Measurements from ENCODE around the gene WWC2. TPM values are rescaled to one million over a fixed set of nuclear protein-coding genes. Genes with fewer than 3 reads are reported as not detected.

WWC2 gene
- total RNA-seq, 1 experiment from 2014 or later: 39.1 TPM

DNA sequence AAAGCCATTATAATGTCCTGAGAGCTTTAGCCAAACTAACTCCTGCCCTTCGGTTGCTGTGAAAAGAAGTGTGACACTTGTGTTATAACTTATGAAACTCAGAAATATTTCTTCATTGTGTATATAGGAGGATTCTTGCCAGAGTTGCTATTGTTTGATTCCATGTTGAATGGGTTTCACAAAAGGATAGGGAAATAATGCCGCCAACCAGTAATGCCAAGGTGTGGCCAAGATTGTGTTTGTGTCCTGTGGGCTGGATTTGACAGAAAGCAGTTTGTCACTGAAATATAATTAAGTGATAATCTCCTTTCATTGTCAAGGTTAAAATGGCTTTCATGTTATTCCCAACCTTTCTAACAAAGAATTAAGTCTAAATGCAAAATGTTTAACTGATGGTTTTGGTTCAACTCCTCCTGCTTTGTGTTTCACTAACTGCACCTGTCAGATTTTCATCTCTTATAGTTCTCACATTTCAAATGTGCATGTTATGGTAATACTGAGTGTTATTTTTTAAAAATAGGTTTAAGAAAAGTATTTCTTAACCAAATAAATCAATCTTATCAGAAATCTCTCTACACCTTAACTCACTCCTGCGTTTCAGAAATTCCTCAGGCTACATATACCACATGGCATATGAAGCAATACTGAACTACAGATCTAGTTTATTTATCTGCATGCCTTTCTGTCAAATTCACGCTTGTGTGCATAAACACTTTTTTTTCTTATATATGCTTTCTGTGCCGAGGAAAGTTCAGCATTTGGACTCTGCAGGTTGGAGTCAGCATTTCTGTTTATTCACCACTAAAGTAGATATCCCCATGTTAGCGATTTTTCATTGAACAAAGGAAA, 221.4 kb downstream of the WWC2 start, which contains the start of gene CLDN22:
TSS of gene CLDN22 (minus strand) at position 66 of the 849 bp plus-strand sequence. CDS start at position 8, 58 bp downstream.
- ATAC-seq (no peak), DNase-seq (ENCODE audit: low read depth, low spot score) (no peak)
- Histone ChIP-seq H4K20me1 (ENCODE audit: insufficient read depth) (no peaks in the 10 kb centered on the region), H3K4me2 (ENCODE audit: low read length) (no peak within 1 kb of the TSS), H3K4me3 (replicated peaks in 1 of 2; ENCODE audit: low read depth in 1 of 2, low read length in 2 of 2) (no peak within 1 kb of the TSS), H3K79me2 (ENCODE audit: insufficient read depth, low read length) (no peaks in the 10 kb centered on the region), H3K27ac (ENCODE audit: low read depth, low read length) (no peak within 1 kb of the TSS), H2AFZ (ENCODE audit: low read depth, low read length, poor library complexity, severe bottlenecking) (no peak within 1 kb of the TSS), H3K9ac (ENCODE audit: low read length) (no peak within 1 kb of the TSS), H3K9me3 (ENCODE audit: control insufficient read depth in 1 of 2, insufficient read depth in 1 of 2, low read depth in 1 of 2, low read length in 2 of 2) (no peaks in the 10 kb centered on the region), H3K4me1 (ENCODE audit: control insufficient read depth in 1 of 2, insufficient read depth in 2 of 2, low read length in 2 of 2) (no peaks in the 10 kb centered on the region), H3K36me3 (ENCODE audit: control insufficient read depth in 1 of 2, insufficient read depth in 2 of 2, low read length in 2 of 2) (0 out of 4 replicates have a peak, but pooled peaks cover 0 to 3% of the 10 kb centered on the region in 2 experiments), H3K9me2 (ENCODE audit: insufficient read depth) (no peaks in the 10 kb centered on the region), H3K27me3 (ENCODE audit: insufficient read depth, low read length) (no peaks in the 10 kb centered on the region)
- ChIA-PET CTCF (no interaction called here), RAD21 (ENCODE audit: low non-redundant PET in 1 of 2, low total read pairs in 2 of 2, uncharacterized antibody in 2 of 2, unreplicated experiment in 2 of 2) (no interaction called here), POLR2A (no interaction called here)
- TF ChIP-seq, protein P1, sequence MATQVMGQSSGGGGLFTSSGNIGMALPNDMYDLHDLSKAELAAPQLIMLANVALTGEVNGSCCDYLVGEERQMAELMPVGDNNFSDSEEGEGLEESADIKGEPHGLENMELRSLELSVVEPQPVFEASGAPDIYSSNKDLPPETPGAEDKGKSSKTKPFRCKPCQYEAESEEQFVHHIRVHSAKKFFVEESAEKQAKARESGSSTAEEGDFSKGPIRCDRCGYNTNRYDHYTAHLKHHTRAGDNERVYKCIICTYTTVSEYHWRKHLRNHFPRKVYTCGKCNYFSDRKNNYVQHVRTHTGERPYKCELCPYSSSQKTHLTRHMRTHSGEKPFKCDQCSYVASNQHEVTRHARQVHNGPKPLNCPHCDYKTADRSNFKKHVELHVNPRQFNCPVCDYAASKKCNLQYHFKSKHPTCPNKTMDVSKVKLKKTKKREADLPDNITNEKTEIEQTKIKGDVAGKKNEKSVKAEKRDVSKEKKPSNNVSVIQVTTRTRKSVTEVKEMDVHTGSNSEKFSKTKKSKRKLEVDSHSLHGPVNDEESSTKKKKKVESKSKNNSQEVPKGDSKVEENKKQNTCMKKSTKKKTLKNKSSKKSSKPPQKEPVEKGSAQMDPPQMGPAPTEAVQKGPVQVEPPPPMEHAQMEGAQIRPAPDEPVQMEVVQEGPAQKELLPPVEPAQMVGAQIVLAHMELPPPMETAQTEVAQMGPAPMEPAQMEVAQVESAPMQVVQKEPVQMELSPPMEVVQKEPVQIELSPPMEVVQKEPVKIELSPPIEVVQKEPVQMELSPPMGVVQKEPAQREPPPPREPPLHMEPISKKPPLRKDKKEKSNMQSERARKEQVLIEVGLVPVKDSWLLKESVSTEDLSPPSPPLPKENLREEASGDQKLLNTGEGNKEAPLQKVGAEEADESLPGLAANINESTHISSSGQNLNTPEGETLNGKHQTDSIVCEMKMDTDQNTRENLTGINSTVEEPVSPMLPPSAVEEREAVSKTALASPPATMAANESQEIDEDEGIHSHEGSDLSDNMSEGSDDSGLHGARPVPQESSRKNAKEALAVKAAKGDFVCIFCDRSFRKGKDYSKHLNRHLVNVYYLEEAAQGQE (IDR thresholded peaks at IDR 0.05; ENCODE audit: low read depth): no peak
- TF ChIP-seq EZH2 (IDR thresholded peaks at IDR 0.05): no peak
- BruUV-seq (replicated peaks): no TSS peak
- intact Hi-C loops (cut with micrococcal nuclease): no loop called here

GRCh38 chr4:183321079-183321478, 222.0 kb downstream of the WWC2 start:
- POLR2A ChIA-PET: no interaction called here
- peaks cover 0 to 1% of the 10 kb centered on the region in 2 experiments; a peak in 1 of 4 replicates for H3K4me1 ChIP-seq (ENCODE audit: control insufficient read depth in 1 of 2, insufficient read depth in 2 of 2, low read length in 2 of 2)
- H3K27ac ChIP-seq (ENCODE audit: low read depth, low read length): no peak overlapping the region
- ATAC-seq (no peak), DNase-seq (ENCODE audit: low read depth, low spot score) (no peak)
- no peak overlapping the region for H2AFZ ChIP-seq (ENCODE audit: low read depth, low read length, poor library complexity, severe bottlenecking)
- H3K27me3 ChIP-seq (ENCODE audit: insufficient read depth, low read length): no peaks in the 10 kb centered on the region
- intact Hi-C loops (cut with micrococcal nuclease): no loop called here
- no peaks in the 10 kb centered on the region for H3K79me2 ChIP-seq (ENCODE audit: insufficient read depth, low read length)
- no TSS peak for BruUV-seq (replicated peaks)
- H3K9me2 ChIP-seq (ENCODE audit: insufficient read depth): no peaks in the 10 kb centered on the region
- CTCF ChIA-PET: no interaction called here
- no peak overlapping the region for H3K4me3 ChIP-seq (replicated peaks in 1 of 2; ENCODE audit: low read depth in 1 of 2, low read length in 2 of 2)
- RAD21 ChIA-PET (ENCODE audit: low non-redundant PET in 1 of 2, low total read pairs in 2 of 2, uncharacterized antibody in 2 of 2, unreplicated experiment in 2 of 2): no interaction called here
- 0 out of 4 replicates have a peak, but pooled peaks cover 0 to 3% of the 10 kb centered on the region in 2 experiments for H3K36me3 ChIP-seq (ENCODE audit: control insufficient read depth in 1 of 2, insufficient read depth in 2 of 2, low read length in 2 of 2)
- no peak overlapping the region for H3K4me2 ChIP-seq (ENCODE audit: low read length)
- no peaks in the 10 kb centered on the region for H4K20me1 ChIP-seq (ENCODE audit: insufficient read depth)
- no peak overlapping the region for H3K9ac ChIP-seq (ENCODE audit: low read length)
- 0 out of 4 replicates have a peak, but pooled peaks cover 0 to 1% of the 10 kb centered on the region in 2 experiments for H3K9me3 ChIP-seq (ENCODE audit: control insufficient read depth in 1 of 2, insufficient read depth in 1 of 2, low read depth in 1 of 2, low read length in 2 of 2)
- TF ChIP-seq, protein P1 (IDR thresholded peaks at IDR 0.05; ENCODE audit: low read depth): no peak
- no peak for TF ChIP-seq JUND (IDR thresholded peaks at IDR 0.05)
- TF ChIP-seq, protein P2, sequence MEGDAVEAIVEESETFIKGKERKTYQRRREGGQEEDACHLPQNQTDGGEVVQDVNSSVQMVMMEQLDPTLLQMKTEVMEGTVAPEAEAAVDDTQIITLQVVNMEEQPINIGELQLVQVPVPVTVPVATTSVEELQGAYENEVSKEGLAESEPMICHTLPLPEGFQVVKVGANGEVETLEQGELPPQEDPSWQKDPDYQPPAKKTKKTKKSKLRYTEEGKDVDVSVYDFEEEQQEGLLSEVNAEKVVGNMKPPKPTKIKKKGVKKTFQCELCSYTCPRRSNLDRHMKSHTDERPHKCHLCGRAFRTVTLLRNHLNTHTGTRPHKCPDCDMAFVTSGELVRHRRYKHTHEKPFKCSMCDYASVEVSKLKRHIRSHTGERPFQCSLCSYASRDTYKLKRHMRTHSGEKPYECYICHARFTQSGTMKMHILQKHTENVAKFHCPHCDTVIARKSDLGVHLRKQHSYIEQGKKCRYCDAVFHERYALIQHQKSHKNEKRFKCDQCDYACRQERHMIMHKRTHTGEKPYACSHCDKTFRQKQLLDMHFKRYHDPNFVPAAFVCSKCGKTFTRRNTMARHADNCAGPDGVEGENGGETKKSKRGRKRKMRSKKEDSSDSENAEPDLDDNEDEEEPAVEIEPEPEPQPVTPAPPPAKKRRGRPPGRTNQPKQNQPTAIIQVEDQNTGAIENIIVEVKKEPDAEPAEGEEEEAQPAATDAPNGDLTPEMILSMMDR (IDR thresholded peaks at IDR 0.05 in 2 of 3, conservative IDR thresholded peaks at IDR 0.05 in 1 of 3; ENCODE audit: borderline replicate concordance in 1 of 3, insufficient read depth in 1 of 3, low read depth in 2 of 3, low read length in 2 of 3): no peak
- no peak for TF ChIP-seq TCF7L2 (IDR thresholded peaks at IDR 0.05; ENCODE audit: borderline replicate concordance, extremely low read depth, insufficient read depth, insufficient read length)
- TF ChIP-seq EZH2 (IDR thresholded peaks at IDR 0.05): no peak
- TF ChIP-seq FOSL1 (IDR thresholded peaks at IDR 0.05; ENCODE audit: low read depth): no peak
- no peak for TF ChIP-seq ELF1 (IDR thresholded peaks at IDR 0.05; ENCODE audit: borderline replicate concordance, low read depth)
